ENCODE data around the gene IP6K2. TPM values are rescaled to one million over a fixed set of nuclear protein-coding genes. Genes with fewer than 3 reads are reported as not detected.

Gene IP6K2
- total and polyA plus RNA-seq, 2 of the 8 experiments (the other 6 are each of a cell fraction or from before 2014, with no cell fraction given), result 95.8 to 144 TPM

DNA sequence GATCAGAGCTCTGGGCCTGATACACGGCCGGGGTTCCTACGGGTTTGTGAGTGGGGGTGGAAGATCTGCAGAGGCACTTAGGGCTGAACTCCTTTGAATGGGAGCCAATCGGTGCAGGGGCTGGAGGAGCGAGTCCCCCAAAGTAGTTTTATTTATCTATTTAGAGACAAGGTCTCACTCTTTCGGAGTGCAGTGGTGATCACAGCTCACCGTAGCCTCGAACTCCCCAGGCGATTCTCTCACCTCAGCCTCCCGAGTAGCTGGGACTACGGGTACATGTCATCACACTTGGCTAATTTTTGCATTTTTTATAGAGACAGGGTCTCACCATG lies 52.7 kb downstream of the IP6K2 start (continued):
- TF ChIP-seq POU5F1 (IDR thresholded peaks at IDR 0.05; ENCODE audit: low read depth, low read length), result no peak
